GM12878 (cell line): ENCODE results near the gene ADRA2B. TPM values are rescaled to one million over a fixed set of nuclear protein-coding genes. Genes with fewer than 3 reads are reported as not detected.

Experiments
- ATAC-seq: fragments of 200-7000 bp; cut with Tn5 transposase; 3 replicates; pipeline ENCODE4 v1.9.1; 2020; ENCODE audit warnings: mild to moderate bottlenecking, moderate library complexity
- BruUV-seq: library from RNA; stranded (reverse); fragments of 400-500 nt; replicated peaks from 2 replicates; lab custom pipeline; 2021; lab: Mats Ljungman, UMichigan
- CTCF ChIA-PET: fragments of 300-600 bp; sonication (Branson Sonifier 250); formaldehyde crosslinking; extraction: SDS; loops from one replicate; lab custom pipeline; 2021; ENCODE audit warnings: inconsistent platforms; lab: Yijun Ruan, JAX
- POLR2A ChIA-PET: fragments of 350-600 bp; formaldehyde crosslinking; extraction: SDS; loops from one replicate; lab custom pipeline; 2021; ENCODE audit warnings: inconsistent platforms; lab: Charles Lee
- RAD21 ChIA-PET: fragments of 300-600 bp; sonication (Branson Sonifier 250); formaldehyde crosslinking; loops from one replicate; lab custom pipeline; 2023; ENCODE audit warnings: antibody characterized with exemption; ENCODE audit not compliant: unreplicated experiment; lab: Charles Lee
- SMC1A ChIA-PET: fragments of 300-600 bp; sonication (Branson Sonifier 250); formaldehyde crosslinking; loops from one replicate; lab custom pipeline; 2023; ENCODE audit not compliant: unreplicated experiment, uncharacterized antibody; lab: Charles Lee
- DNase-seq: peaks from one replicate; pipeline ENCODE4 v3.0.0-alpha.2; 2011; ENCODE audit warnings: low read depth, low spot score
- FAIRE-seq: peaks from 3 replicates; lab custom pipeline; 2011; peaks lifted over from hg19 to GRCh38; lab: Jason Lieb, UNC
- H2AFZ ChIP-seq: 2 replicates; pipeline ENCODE4 v1.6.0; 2011; ENCODE audit warnings: low read depth, low read length, control low read depth; ENCODE audit not compliant: control insufficient read depth
- H3K27ac ChIP-seq: 2 replicates; pipeline ENCODE4 v1.5.1; 2011; ENCODE audit warnings: control low read depth; ENCODE audit not compliant: control insufficient read depth, insufficient read depth
- H3K27me3 ChIP-seq, 2 experiments: replicated peaks in 1 of 2; 2 replicates each; pipeline versions ENCODE4 v1.6.0 to v1.6.1; 2011; ENCODE audit warnings: low read length in 1 of 2; ENCODE audit not compliant: control insufficient read depth in 2 of 2, insufficient read depth in 2 of 2
- H3K36me3 ChIP-seq, 2 experiments: 2 replicates each; pipeline ENCODE4 v1.5.1; 2011; ENCODE audit warnings: low read length in 1 of 2; ENCODE audit not compliant: control insufficient read depth in 2 of 2, insufficient read depth in 2 of 2
- H3K4me1 ChIP-seq: 2 replicates; pipeline ENCODE4 v1.6.1; 2011; ENCODE audit warnings: mild to moderate bottlenecking, low read length, moderate library complexity, mixed read lengths; ENCODE audit not compliant: control insufficient read depth, insufficient read depth
- H3K4me2 ChIP-seq: 2 replicates; pipeline ENCODE4 v1.6.0; 2011; ENCODE audit warnings: control low read depth; ENCODE audit not compliant: control insufficient read depth, insufficient read depth
- H3K4me3 ChIP-seq: fragments of 200-600 bp; sonication (generic); 2 replicates; pipeline ENCODE4 v1.5.1; 2016
- H3K79me2 ChIP-seq: 2 replicates; pipeline ENCODE4 v1.6.0; 2011; ENCODE audit warnings: low read length; ENCODE audit not compliant: control insufficient read depth, insufficient read depth
- H3K9ac ChIP-seq: 2 replicates; pipeline ENCODE4 v1.8.0; 2011; ENCODE audit warnings: low read length, control low read depth, mixed read lengths; ENCODE audit not compliant: control insufficient read depth, insufficient read depth
- H3K9me3 ChIP-seq: replicated peaks from 3 replicates; pipeline ENCODE4 v1.5.1; 2011; ENCODE audit warnings: mild to moderate bottlenecking, low read length; ENCODE audit not compliant: control insufficient read depth, insufficient read depth
- H4K20me1 ChIP-seq: 2 replicates; pipeline ENCODE4 v1.6.0; 2011; ENCODE audit not compliant: control insufficient read depth, insufficient read depth
- BCL3 ChIP-seq: IDR thresholded peaks from 2 replicates; pipeline ENCODE4 v1.6.1; 2011; ENCODE audit warnings: borderline replicate concordance, low read depth, mild to moderate bottlenecking, moderate library complexity, low read length; ENCODE audit not compliant: insufficient read depth, poor library complexity, severe bottlenecking
- CREB1 ChIP-seq: IDR thresholded peaks from 2 replicates; pipeline ENCODE4 v1.6.1; 2012; ENCODE audit warnings: low read depth, mild to moderate bottlenecking, inconsistent platforms
- RBBP5 ChIP-seq: fragments of 200-600 bp; sonication (generic); conservative IDR thresholded peaks from 2 replicates; pipeline ENCODE4 v1.6.1; 2016
- RELA ChIP-seq: fragments of 450-650 bp; IDR thresholded peaks from 2 replicates; pipeline ENCODE4 v1.8.0; 2014; ENCODE audit warnings: borderline replicate concordance; ENCODE audit not compliant: partially characterized antibody
- SPI1 ChIP-seq: IDR thresholded peaks from 2 replicates; pipeline ENCODE4 v1.6.1; 2011; ENCODE audit warnings: low read depth, mild to moderate bottlenecking, low read length, moderate library complexity, borderline replicate concordance; ENCODE audit not compliant: insufficient read depth
- SRF ChIP-seq, 2 experiments: IDR thresholded peaks; 2 replicates each; pipeline ENCODE4 v1.6.1; 2011; ENCODE audit warnings: low read depth in 2 of 2, low read length in 2 of 2, mild to moderate bottlenecking in 1 of 2, moderate library complexity in 1 of 2
- USF1 ChIP-seq: IDR thresholded peaks from 2 replicates; pipeline ENCODE4 v1.6.1; 2011; ENCODE audit warnings: borderline replicate concordance, low read depth, mild to moderate bottlenecking, moderate library complexity, mixed read lengths, low read length; ENCODE audit not compliant: insufficient read depth; ENCODE audit errors: extremely low read length
- ZNF24 ChIP-seq: fragments of 450-650 bp; IDR thresholded peaks from 2 replicates; pipeline ENCODE4 v1.6.1; 2017; ENCODE audit warnings: antibody characterized with exemption, mild to moderate bottlenecking
- WGBS: methylation state at CpG from one replicate; pipeline ENCODE4 v1.1.6; 2016; ENCODE audit warnings: low lambda C conversion rate; ENCODE audit not compliant: insufficient replicate concordance, insufficient coverage; ENCODE audit errors: missing lambda C conversion rate; 5-methylcytosine and 5-hydroxymethylcytosine counted together
- in situ Hi-C: fragments of 300-500 bp; cut with MboI; formaldehyde crosslinking; loops from 9 replicates; pipeline ENCODE4 v1.14.3; 2018; ENCODE audit warnings: mixed read lengths
- intact Hi-C: fragments of 100-400 bp; cut with micrococcal nuclease; formaldehyde crosslinking; loops from one replicate; pipeline ENCODE4 v1.14.2; 2022; ENCODE audit not compliant: unreplicated experiment
- polyA plus RNA-seq, 11 experiments: library from polyadenylated mRNA; depleted of rRNA in 4 of 11; unstranded in 6 of 11; stranded (reverse) in 5 of 11; fragments of >200 nt; fragmentation: Nextera tagmentation in 4 of 11; fragmentation: Illumina TruSeq in 1 of 11; extraction: Ambion mirVana in 4 of 11; extraction: Trizol in 1 of 11; gene quantifications; 1 replicate in 1 of 11; 2 replicates in 10 of 11; pipeline versions ENCODE4 v1.2.1 to v1.2.3, GENCODE V29; 2011 to 2016; ENCODE audit warnings: inconsistent platforms in 2 of 11, missing spikeins in 2 of 11, low read depth in 1 of 11
- total RNA-seq, 4 experiments: library from RNA; depleted of rRNA in 3 of 4; stranded (reverse); fragments of >200 nt in 3 of 4; fragmentation: Illumina TruSeq in 1 of 4; extraction: Trizol in 1 of 4; gene quantifications; 2 replicates each; pipeline versions ENCODE4 v1.2.1 to v1.2.3, GENCODE V29; 2013 to 2021

ADRA2B gene
- total and polyA plus RNA-seq, 10 of the 15 experiments (the other 5 are each of a cell fraction or from before 2014, with no cell fraction given) = 0.01 to 0.10 (median 0.04) TPM; not detected in 6

- ChIA-PET SMC1A (no interaction called here), CTCF (interaction anchor here (1.3 kb wide), 1 partner anchor 57 kb away, joined by 4 read pairs; no protein-coding TSS in a partner anchor), POLR2A (no interaction called here)
- Histone ChIP-seq H3K4me2 (no peak overlapping the region), H3K79me2 (no peaks in the 10 kb centered on the region)
- in situ Hi-C loops = loop anchor here (10.0 to 25.0 kb wide), 2 partner anchors 59 to 1938 kb away; no protein-coding TSS in a partner anchor
- TF ChIP-seq BCL3 (no peak), SPI1 (no peak), CREB1 (no peak), USF1 (no peak), SRF (IDR thresholded peaks at IDR 0.05; ENCODE audit: low read depth in 2 of 2, low read length in 2 of 2) (no peak), RBBP5 (no peak), RELA (no peak), ZNF24 (no peak)
- TF ChIP-seq, all 136 proteins: peak for 0
- Histone ChIP-seq H3K9me3 (no peaks in the 10 kb centered on the region; the same call in 1 of the 3 replicates), H3K4me1 (no peaks in the 10 kb centered on the region), H4K20me1 (no peaks in the 10 kb centered on the region), H3K9ac (no peak overlapping the region), H2AFZ (no peak overlapping the region), H3K4me3 (no peak overlapping the region), H3K36me3 (no peaks in the 10 kb centered on the region), H3K27ac (no peak overlapping the region), H3K27me3 (no peaks in the 10 kb centered on the region; a peak in 1 of 4 replicates)
- 10% methylated on average over 6 of the region's 6 CpGs for WGBS
- RAD21 ChIA-PET = no interaction called here
- DNase-seq (no peak), FAIRE-seq (no peak), ATAC-seq (no peak)
- intact Hi-C loops = no loop called here
- BruUV-seq = no TSS peak
Measured at GRCh38 chr2:96074156-96074555, 42.2 kb downstream of the ADRA2B start.
